ENCODE data around the gene PSTPIP1. TPM values are rescaled to one million over a fixed set of nuclear protein-coding genes. Genes with fewer than 3 reads are reported as not detected.

Gene PSTPIP1
- total and polyA plus RNA-seq, 4 donors, result 12.4 to 39.6 (median 20.6) TPM

- 82 to 91% methylated on average over 18 of the region's 18 CpGs for WGBS, 2 donors
- Histone ChIP-seq H3K9ac (ENCODE audit: insufficient read depth in 1 of 2, low read length in 2 of 2) (no peak overlapping the region), H3K27me3 (ENCODE audit: control insufficient read depth in 3 of 3, insufficient read depth in 3 of 3, low read length in 2 of 3) (no peaks in the 10 kb centered on the region), H3K36me3 (ENCODE audit: control insufficient read depth in 4 of 4, insufficient read depth in 4 of 4, low read length in 4 of 4) (peaks cover 0 to 25% (median 0%) of the 10 kb centered on the region in 4 donors), H3K27ac (ENCODE audit: low read depth in 1 of 2, low read length in 1 of 2) (no peak overlapping the region), H3K4me1 (ENCODE audit: control insufficient read depth in 5 of 5, insufficient read depth in 5 of 5, low read length in 5 of 5) (peaks cover 0 to 13% (median 5%) of the 10 kb centered on the region in 5 donors), H3K9me3 (ENCODE audit: control insufficient read depth in 4 of 4, insufficient read depth in 3 of 4, low read length in 3 of 4) (no peaks in the 10 kb centered on the region), H3K4me3 (no peak overlapping the region)
- no peak for TF ChIP-seq CTCF (IDR thresholded peaks at IDR 0.05; ENCODE audit: control extremely low read depth, extremely low read depth)
- DNase-seq (no peak), ATAC-seq (ENCODE audit: insufficient read depth, low FRiP score) (no peak)
Observed at GRCh38 chr15:77032647-77033416, 37.9 kb downstream of the PSTPIP1 start.

- 92 to 95% methylated on average over 4 of the region's 4 CpGs for WGBS, 2 donors
- no peak overlapping the region for H3K4me3 ChIP-seq
- no peaks in the 10 kb centered on the region for H3K27me3 ChIP-seq (ENCODE audit: control insufficient read depth in 3 of 3, insufficient read depth in 3 of 3, low read length in 2 of 3)
- no peak for TF ChIP-seq CTCF (IDR thresholded peaks at IDR 0.05; ENCODE audit: control extremely low read depth, extremely low read depth)
- peaks cover 0 to 9% (median 5%) of the 10 kb centered on the region in 5 donors for H3K4me1 ChIP-seq (ENCODE audit: control insufficient read depth in 5 of 5, insufficient read depth in 5 of 5, low read length in 5 of 5)
- DNase-seq (peak in 1 of 3 donors; percentile 13), ATAC-seq (ENCODE audit: insufficient read depth, low FRiP score) (no peak)
- peaks cover 0 to 27% (median 0%) of the 10 kb centered on the region in 4 donors for H3K36me3 ChIP-seq (ENCODE audit: control insufficient read depth in 4 of 4, insufficient read depth in 4 of 4, low read length in 4 of 4)
- no peak overlapping the region for H3K9ac ChIP-seq (ENCODE audit: insufficient read depth in 1 of 2, low read length in 2 of 2)
- H3K27ac ChIP-seq (ENCODE audit: low read depth in 1 of 2, low read length in 1 of 2), result no peak overlapping the region
- H3K9me3 ChIP-seq (ENCODE audit: control insufficient read depth in 4 of 4, insufficient read depth in 3 of 4, low read length in 3 of 4), result no peaks in the 10 kb centered on the region
Observed at GRCh38 chr15:77033417-77033728, 38.4 kb downstream of the PSTPIP1 start.

- no peak for DNase-seq
- no peak overlapping the region for H3K4me3 ChIP-seq
- H3K36me3 ChIP-seq (ENCODE audit: control insufficient read depth in 4 of 4, insufficient read depth in 4 of 4, low read length in 4 of 4), result peaks cover 0 to 27% (median 1%) of the 10 kb centered on the region in 4 donors
Observed at GRCh38 chr15:77033729-77034671, 39.1 kb downstream of the PSTPIP1 start.

More at GRCh38 chr15:77033729-77034671, 39.1 kb downstream of the PSTPIP1 start:
- WGBS, 2 donors, result 79 to 81% methylated on average over 11 to 13 of the region's 13 CpGs
- TF ChIP-seq CTCF (IDR thresholded peaks at IDR 0.05; ENCODE audit: control extremely low read depth, extremely low read depth), result no peak
- Histone ChIP-seq H3K9ac (ENCODE audit: insufficient read depth in 1 of 2, low read length in 2 of 2) (no peak overlapping the region), H3K27me3 (ENCODE audit: control insufficient read depth in 3 of 3, insufficient read depth in 3 of 3, low read length in 2 of 3) (no peaks in the 10 kb centered on the region), H3K4me1 (ENCODE audit: control insufficient read depth in 5 of 5, insufficient read depth in 5 of 5, low read length in 5 of 5) (peaks cover 0 to 5% (median 0%) of the 10 kb centered on the region in 5 donors), H3K27ac (ENCODE audit: low read depth in 1 of 2, low read length in 1 of 2) (no peak overlapping the region), H3K9me3 (ENCODE audit: control insufficient read depth in 4 of 4, insufficient read depth in 3 of 4, low read length in 3 of 4) (no peaks in the 10 kb centered on the region)
- ATAC-seq (ENCODE audit: insufficient read depth, low FRiP score), result no peak
